ENCODE results near the gene MGAT5B. TPM values are rescaled to one million over a fixed set of nuclear protein-coding genes. Genes with fewer than 3 reads are reported as not detected.

The MGAT5B gene
- total and polyA plus RNA-seq, 4 donors, result 0.02 to 0.25 TPM; not detected in 2

GRCh38 chr17:76824093-76824492 lies 44.1 kb upstream of the MGAT5B start:
- 81% methylated on average over 12 of the region's 12 CpGs for WGBS

GRCh38 chr17:76826330-76827068 lies 41.7 kb upstream of the MGAT5B start:
- Histone ChIP-seq H3K4me3 (ENCODE audit: low read depth in 1 of 3, low read length in 3 of 3) (no peak overlapping the region), H3K27ac (ENCODE audit: low read depth in 1 of 2, low read length in 2 of 2) (no peak overlapping the region), H3K9me3 (ENCODE audit: control insufficient read depth in 4 of 4, low read length in 3 of 4) (no peaks in the 10 kb centered on the region)

More at GRCh38 chr17:76824093-76824492, 44.1 kb upstream of the MGAT5B start:
- H3K4me1 ChIP-seq (ENCODE audit: control insufficient read depth in 4 of 4, insufficient read depth in 4 of 4, low read length in 3 of 4), result no peaks in the 10 kb centered on the region
- TF ChIP-seq NR2F2 (IDR thresholded peaks at IDR 0.05), result no peak
- TF ChIP-seq FOXA2 (IDR thresholded peaks at IDR 0.05), result no peak
- no peak for TF ChIP-seq JUND (IDR thresholded peaks at IDR 0.05)
- TF ChIP-seq MAX (IDR thresholded peaks at IDR 0.05), result no peak
- TF ChIP-seq YY1 (IDR thresholded peaks at IDR 0.05), result no peak
- no peak for TF ChIP-seq TAF1 (conservative IDR thresholded peaks at IDR 0.05)
- no peak for TF ChIP-seq EGR1 (IDR thresholded peaks at IDR 0.05; ENCODE audit: low read depth in 2 of 2)
- TF ChIP-seq RAD21 (IDR thresholded peaks at IDR 0.05), result no peak
- TF ChIP-seq ZBTB33 (IDR thresholded peaks at IDR 0.05), result no peak
- TF ChIP-seq HNF4G (IDR thresholded peaks at IDR 0.05), result no peak
- no peak for TF ChIP-seq GABPA (IDR thresholded peaks at IDR 0.05 in 1 of 2, conservative IDR thresholded peaks at IDR 0.05 in 1 of 2)
- no peak for TF ChIP-seq RXRA (IDR thresholded peaks at IDR 0.05)
- no peak for TF ChIP-seq FOXA1 (IDR thresholded peaks at IDR 0.05)
- H3K9me3 ChIP-seq (ENCODE audit: control insufficient read depth in 4 of 4, low read length in 3 of 4), result no peaks in the 10 kb centered on the region
- DNase-seq (ENCODE audit: low spot score), result no peak
- no peaks in the 10 kb centered on the region for H3K36me3 ChIP-seq (ENCODE audit: control insufficient read depth in 4 of 4, insufficient read depth in 3 of 4, low read depth in 1 of 4, low read length in 3 of 4)
- H3K9ac ChIP-seq (ENCODE audit: low read depth in 1 of 2, low read length in 2 of 2), result no peak overlapping the region
- no peak overlapping the region for H3K27ac ChIP-seq (ENCODE audit: low read depth in 1 of 2, low read length in 2 of 2)
- H3K27me3 ChIP-seq (ENCODE audit: control insufficient read depth in 4 of 4, insufficient read depth in 4 of 4, low read length in 3 of 4), result no peaks in the 10 kb centered on the region
- no peak overlapping the region for H3K4me3 ChIP-seq (ENCODE audit: low read depth in 1 of 3, low read length in 3 of 3)

More at GRCh38 chr17:76826330-76827068, 41.7 kb upstream of the MGAT5B start:
- 70% methylated on average over 24 of the region's 24 CpGs for WGBS
- H3K9ac ChIP-seq (ENCODE audit: low read depth in 1 of 2, low read length in 2 of 2), result no peak overlapping the region
- no peak for TF ChIP-seq REST (IDR thresholded peaks at IDR 0.05)
- no peak for TF ChIP-seq HNF4G (IDR thresholded peaks at IDR 0.05)
- no peak for TF ChIP-seq GABPA (IDR thresholded peaks at IDR 0.05 in 1 of 2, conservative IDR thresholded peaks at IDR 0.05 in 1 of 2)
- TF ChIP-seq SP1 (IDR thresholded peaks at IDR 0.05), result no peak
- no peak for TF ChIP-seq YY1 (IDR thresholded peaks at IDR 0.05)
- TF ChIP-seq NR2F2 (IDR thresholded peaks at IDR 0.05), result no peak
- TF ChIP-seq CTCF (IDR thresholded peaks at IDR 0.05; ENCODE audit: low read depth, low read length, missing input control), result no peak
- TF ChIP-seq RAD21 (IDR thresholded peaks at IDR 0.05), result no peak
- DNase-seq (ENCODE audit: low spot score), result no peak
- no peaks in the 10 kb centered on the region for H3K27me3 ChIP-seq (ENCODE audit: control insufficient read depth in 4 of 4, insufficient read depth in 4 of 4, low read length in 3 of 4)
- no peaks in the 10 kb centered on the region for H3K4me1 ChIP-seq (ENCODE audit: control insufficient read depth in 4 of 4, insufficient read depth in 4 of 4, low read length in 3 of 4)
- no peaks in the 10 kb centered on the region for H3K36me3 ChIP-seq (ENCODE audit: control insufficient read depth in 4 of 4, insufficient read depth in 3 of 4, low read depth in 1 of 4, low read length in 3 of 4)
